Neural progenitor cell (in vitro differentiated cells): ENCODE results near the gene PKD1L1. TPM values are rescaled to one million over a fixed set of nuclear protein-coding genes. Genes with fewer than 3 reads are reported as not detected.

ENCODE experiments used
- DNase-seq: peaks from one replicate; pipeline ENCODE4 v3.0.0-alpha.2; 2016; ENCODE audit warnings: low spot score
- H2AFZ ChIP-seq: fragments of 200-600 bp; sonication (generic); replicated peaks from 2 replicates; pipeline ENCODE4 v1.6.1; 2016; ENCODE audit warnings: antibody characterized with exemption
- H3F3A ChIP-seq: fragments of 200-600 bp; sonication (generic); 2 replicates; pipeline ENCODE4 v1.6.1; 2016; ENCODE audit warnings: antibody characterized with exemption, low read depth
- H3K27ac ChIP-seq: fragments of 200-600 bp; sonication (generic); 2 replicates; pipeline ENCODE4 v1.5.1; 2016; ENCODE audit warnings: mild to moderate bottlenecking
- H3K27me3 ChIP-seq: fragments of 200-600 bp; sonication (generic); 2 replicates; pipeline ENCODE4 v1.6.1; 2016; ENCODE audit warnings: mild to moderate bottlenecking, moderate library complexity
- H3K36me3 ChIP-seq: fragments of 200-600 bp; sonication (generic); 2 replicates; pipeline ENCODE4 v1.5.1; 2016
- H3K4me1 ChIP-seq: fragments of 200-600 bp; sonication (generic); 2 replicates; pipeline ENCODE4 v1.6.1; 2016; ENCODE audit warnings: mixed run types
- H3K4me2 ChIP-seq: fragments of 200-600 bp; sonication (generic); 2 replicates; pipeline ENCODE4 v1.6.1; 2016
- H3K4me3 ChIP-seq: fragments of 200-600 bp; sonication (generic); 2 replicates; pipeline ENCODE4 v1.5.1; 2016
- H3K79me2 ChIP-seq: fragments of 200-600 bp; sonication (generic); 2 replicates; pipeline ENCODE4 v1.6.1; 2016; ENCODE audit warnings: low read depth
- H3K9ac ChIP-seq: fragments of 200-600 bp; sonication (generic); 2 replicates; pipeline ENCODE4 v1.6.1; 2016
- H3K9me3 ChIP-seq: fragments of 200-600 bp; sonication (generic); 2 replicates; pipeline ENCODE4 v1.5.1; 2016; ENCODE audit warnings: low read depth
- H4K20me1 ChIP-seq: fragments of 200-600 bp; sonication (generic); 2 replicates; pipeline ENCODE4 v1.6.1; 2016; ENCODE audit warnings: low read depth
- H3K27ac Mint-ChIP-seq: 3 replicates; pipeline ENCODE4 v1.8.0; 2021; ENCODE audit warnings: mixed read lengths
- H3K27me3 Mint-ChIP-seq: 2 replicates; pipeline ENCODE4 v1.8.0; 2022; ENCODE audit warnings: low read depth, mild to moderate bottlenecking, inconsistent platforms, moderate library complexity, mixed read lengths; ENCODE audit not compliant: insufficient read depth
- H3K36me3 Mint-ChIP-seq: 3 replicates; pipeline ENCODE4 v1.8.0; 2021; ENCODE audit warnings: mixed read lengths
- H3K4me1 Mint-ChIP-seq: 3 replicates; pipeline ENCODE4 v1.8.0; 2021; ENCODE audit warnings: mixed read lengths
- H3K4me3 Mint-ChIP-seq: 3 replicates; pipeline ENCODE4 v1.8.0; 2021; ENCODE audit warnings: mild to moderate bottlenecking, moderate library complexity, mixed read lengths
- H3K9me3 Mint-ChIP-seq: 3 replicates; pipeline ENCODE4 v1.8.0; 2020; ENCODE audit warnings: mixed read lengths
- CTCF ChIP-seq: fragments of 200-600 bp; sonication (generic); IDR thresholded peaks from 2 replicates; pipeline ENCODE4 v1.5.1; 2017; ENCODE audit warnings: antibody characterized with exemption, mild to moderate bottlenecking
- EZH2 ChIP-seq: fragments of 200-600 bp; sonication (generic); IDR thresholded peaks from 2 replicates; pipeline ENCODE4 v1.6.1; 2017; ENCODE audit warnings: antibody characterized with exemption, mild to moderate bottlenecking, moderate library complexity
- EZH2phosphoT487 ChIP-seq: fragments of 200-600 bp; sonication (generic); IDR thresholded peaks from 2 replicates; pipeline ENCODE4 v1.6.1; 2017; ENCODE audit warnings: antibody characterized with exemption
- total RNA-seq: library from RNA; depleted of rRNA; stranded (reverse); fragments of >200 nt; gene quantifications from 2 replicates; pipeline ENCODE4 v1.2.3, GENCODE V29; 2015; ENCODE audit warnings: low replicate concordance

PKD1L1 gene
- total RNA-seq, 1 donor from 2014 or later = 0.07 TPM

DNA sequence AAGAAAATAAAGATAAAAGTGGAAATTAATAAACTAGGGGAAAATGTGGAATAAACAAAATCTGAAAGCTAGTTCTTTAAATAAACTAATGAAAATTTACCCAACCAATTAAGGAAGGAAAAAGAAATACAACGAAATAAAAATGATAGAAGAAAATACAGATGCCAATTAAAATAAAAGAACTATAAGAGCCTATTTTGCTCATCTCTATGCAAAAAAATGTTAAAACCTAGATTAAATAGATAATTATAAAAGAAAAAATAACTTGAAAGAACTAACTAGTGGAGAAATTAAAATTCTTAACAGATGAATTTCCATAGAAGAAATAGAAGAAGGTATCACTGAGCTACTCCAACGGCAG lies 32.7 kb downstream of the PKD1L1 start:
- Histone ChIP-seq H3K27me3 (no peaks in the 10 kb centered on the region), H3K79me2 (no peaks in the 10 kb centered on the region), H2AFZ (no peak overlapping the region), H3K36me3 (no peaks in the 10 kb centered on the region), H3K4me2 (no peak overlapping the region), H3K4me3 (no peak overlapping the region), H3K27ac (no peak overlapping the region), H3K9ac (no peak overlapping the region), H4K20me1 (no peaks in the 10 kb centered on the region), H3F3A (no peaks in the 10 kb centered on the region), H3K4me1 (no peaks in the 10 kb centered on the region), H3K9me3 (no peaks in the 10 kb centered on the region)
- H3K27me3 Mint-ChIP-seq = peaks cover 6% of the 10 kb centered on the region
- H3K9me3 Mint-ChIP-seq = peaks cover 50% of the 10 kb centered on the region
- H3K4me3 Mint-ChIP-seq = no peak overlapping the region
- H3K4me1 Mint-ChIP-seq = peaks cover 7% of the 10 kb centered on the region
- no peak for TF ChIP-seq EZH2phosphoT487
- TF ChIP-seq EZH2 = no peak
- TF ChIP-seq CTCF = no peak
- no peak overlapping the region for H3K27ac Mint-ChIP-seq
- H3K36me3 Mint-ChIP-seq = peaks cover 9% of the 10 kb centered on the region
- no peak for DNase-seq

- Mint-ChIP-seq H3K9me3 (peaks cover 44% of the 10 kb centered on the region), H3K27ac (no peak overlapping the region)
- no peak overlapping the region for H3K4me2 ChIP-seq
Observed at GRCh38 chr7:47914717-47915615, 33.3 kb downstream of the PKD1L1 start.

GRCh38 chr7:47912332-47912731 lies 35.9 kb downstream of the PKD1L1 start:
- peaks cover 3% of the 10 kb centered on the region for H3F3A ChIP-seq
- Mint-ChIP-seq H3K27me3 (peaks cover 7% of the 10 kb centered on the region), H3K36me3 (peaks cover 9% of the 10 kb centered on the region), H3K27ac (no peak overlapping the region), H3K9me3 (peaks cover 28% of the 10 kb centered on the region), H3K4me1 (peaks cover 34% of the 10 kb centered on the region), H3K4me3 (no peak overlapping the region)
- DNase-seq = no peak
- H3K9me3 ChIP-seq = no peaks in the 10 kb centered on the region
- no peak overlapping the region for H3K9ac ChIP-seq
- H3K79me2 ChIP-seq = no peaks in the 10 kb centered on the region
- no peaks in the 10 kb centered on the region for H3K36me3 ChIP-seq
- no peaks in the 10 kb centered on the region for H4K20me1 ChIP-seq
- H3K4me1 ChIP-seq = peaks cover 10% of the 10 kb centered on the region
- H3K4me2 ChIP-seq = no peak overlapping the region
- H2AFZ ChIP-seq = no peak overlapping the region
- no peak overlapping the region for H3K27ac ChIP-seq
- no peak overlapping the region for H3K4me3 ChIP-seq
- H3K27me3 ChIP-seq = no peaks in the 10 kb centered on the region
- TF ChIP-seq EZH2 (no peak), CTCF (no peak), EZH2phosphoT487 (no peak)

More at GRCh38 chr7:47914717-47915615, 33.3 kb downstream of the PKD1L1 start:
- Histone ChIP-seq H3K79me2 (no peaks in the 10 kb centered on the region), H4K20me1 (no peaks in the 10 kb centered on the region), H3F3A (no peaks in the 10 kb centered on the region), H3K4me1 (no peaks in the 10 kb centered on the region), H3K4me3 (no peak overlapping the region), H3K27ac (no peak overlapping the region), H3K9me3 (no peaks in the 10 kb centered on the region), H3K36me3 (no peaks in the 10 kb centered on the region), H3K27me3 (no peaks in the 10 kb centered on the region), H3K9ac (no peak overlapping the region), H2AFZ (peak overlapping the region; percentile 64)
- no peak overlapping the region for H3K4me3 Mint-ChIP-seq
- DNase-seq = no peak
- TF ChIP-seq EZH2 (no peak), CTCF (no peak), EZH2phosphoT487 (no peak)
- H3K4me1 Mint-ChIP-seq = peaks cover 8% of the 10 kb centered on the region
- H3K27me3 Mint-ChIP-seq = peaks cover 7% of the 10 kb centered on the region
- peaks cover 9% of the 10 kb centered on the region for H3K36me3 Mint-ChIP-seq
